Brain microvascular endothelial cell (primary cell): Measurements from ENCODE around the gene REEP6.

ENCODE experiments used
- DNase-seq: peaks from one replicate; pipeline ENCODE4 v3.0.0-alpha.2; 2020
- H3K27ac ChIP-seq: fragments of 250-450 bp; sonication (Bioruptor Pico); 2 replicates; pipeline ENCODE4 v1.5.1; 2020; ENCODE audit warnings: mild to moderate bottlenecking, moderate library complexity
- H3K27me3 ChIP-seq: fragments of 250-450 bp; sonication (Bioruptor Pico); replicated peaks from 2 replicates; pipeline ENCODE4 v1.5.1; 2020; ENCODE audit warnings: mild to moderate bottlenecking
- H3K36me3 ChIP-seq: fragments of 250-450 bp; sonication (Bioruptor Pico); replicated peaks from 2 replicates; pipeline ENCODE4 v1.5.1; 2020; ENCODE audit warnings: mild to moderate bottlenecking
- H3K4me3 ChIP-seq: 2 replicates; pipeline ENCODE4 v1.5.1; 2011; ENCODE audit warnings: low read depth, mild to moderate bottlenecking, control low read depth, low read length, moderate library complexity
- CTCF ChIP-seq: IDR thresholded peaks from 2 replicates; pipeline ENCODE4 v1.5.1; 2011; ENCODE audit warnings: low read depth, mild to moderate bottlenecking, moderate library complexity, low read length, control low read depth, inconsistent platforms; ENCODE audit errors: missing control alignments
- in situ Hi-C: cut with HindIII; loops from 2 replicates; pipeline ENCODE4 v1.10.0; 2017; ENCODE audit warnings: low sequenced_read_pairs, low pct_ligation_motif_present

REEP6 gene

DNA sequence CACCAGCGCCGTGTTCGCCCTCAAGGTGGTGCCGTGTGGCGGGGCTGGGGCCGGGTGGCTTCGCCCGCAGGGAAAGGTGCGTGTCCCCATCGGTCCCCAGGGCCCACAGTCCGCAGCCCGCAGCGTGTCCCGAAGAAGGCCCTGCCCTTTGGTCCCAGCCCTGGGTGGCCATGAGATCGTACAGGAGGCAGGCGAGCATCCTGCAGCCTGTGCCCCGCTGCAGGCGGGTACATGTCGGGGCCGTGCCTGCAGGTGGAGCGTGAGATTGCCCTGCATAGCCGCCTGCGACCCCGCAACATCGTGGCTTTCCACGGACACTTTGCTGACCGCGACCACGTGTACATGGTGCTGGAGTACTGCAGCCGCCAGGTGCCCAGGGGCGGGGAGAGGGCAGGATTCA, 34.4 kb downstream of the REEP6 start:
- TF ChIP-seq CTCF, result no peak
- no peak for DNase-seq
- H3K4me3 ChIP-seq, result no peak overlapping the region
- no peak overlapping the region for H3K27ac ChIP-seq
- H3K27me3 ChIP-seq, result peaks cover 30% of the 10 kb centered on the region
- H3K36me3 ChIP-seq, result no peaks in the 10 kb centered on the region
- in situ Hi-C loops, result no loop called here

GRCh38 chr19:1526066-1526778, 35.2 kb downstream of the REEP6 start:
- DNase-seq, result no peak
- H3K27me3 ChIP-seq, result peaks cover 30% of the 10 kb centered on the region
- in situ Hi-C loops, result no loop called here
- H3K4me3 ChIP-seq, result no peak overlapping the region
- H3K36me3 ChIP-seq, result no peaks in the 10 kb centered on the region
- no peak overlapping the region for H3K27ac ChIP-seq
- TF ChIP-seq CTCF, result no peak

- Histone ChIP-seq H3K36me3 (no peaks in the 10 kb centered on the region), H3K27me3 (peaks cover 30% of the 10 kb centered on the region), H3K4me3 (no peak overlapping the region), H3K27ac (no peak overlapping the region)
- no peak for TF ChIP-seq CTCF
- in situ Hi-C loops, result no loop called here
- DNase-seq, result no peak
Measured at GRCh38 chr19:1526979-1527649, 36.1 kb downstream of the REEP6 start.

DNA sequence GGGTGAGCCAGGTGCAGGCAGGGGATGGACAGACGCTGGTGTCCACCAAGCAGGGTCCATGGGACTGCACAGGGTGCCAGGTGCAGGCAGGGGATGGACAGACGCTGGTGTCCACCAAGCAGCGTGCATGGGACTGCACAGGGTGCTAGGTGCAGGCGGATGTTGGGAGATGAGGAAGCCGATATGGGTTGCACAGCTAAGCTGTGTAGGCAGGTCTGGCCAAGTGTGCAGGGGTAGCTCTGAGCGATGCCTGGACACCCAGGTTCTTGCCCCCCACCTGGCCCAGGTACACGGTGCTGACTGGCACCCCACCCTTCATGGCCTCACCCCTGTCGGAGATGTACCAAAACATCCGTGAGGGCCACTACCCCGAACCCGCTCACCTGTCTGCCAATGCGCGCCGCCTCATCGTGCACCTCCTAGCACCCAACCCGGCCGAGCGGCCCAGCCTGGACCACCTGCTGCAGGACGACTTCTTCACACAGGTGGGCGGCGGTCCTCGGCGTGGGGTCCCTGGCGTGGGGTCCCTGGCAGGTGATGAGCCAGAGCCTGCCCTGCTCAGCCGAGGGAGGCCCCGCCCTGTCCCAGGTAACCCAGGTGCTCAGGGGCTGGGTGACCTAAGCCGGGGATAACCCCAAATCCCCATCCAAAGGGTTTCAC, 36.8 kb downstream of the REEP6 start:
- no peak for DNase-seq
- Histone ChIP-seq H3K27ac (no peak overlapping the region), H3K27me3 (peaks cover 27% of the 10 kb centered on the region), H3K4me3 (no peak overlapping the region), H3K36me3 (no peaks in the 10 kb centered on the region)
- TF ChIP-seq CTCF, result no peak
- in situ Hi-C loops, result no loop called here

DNA sequence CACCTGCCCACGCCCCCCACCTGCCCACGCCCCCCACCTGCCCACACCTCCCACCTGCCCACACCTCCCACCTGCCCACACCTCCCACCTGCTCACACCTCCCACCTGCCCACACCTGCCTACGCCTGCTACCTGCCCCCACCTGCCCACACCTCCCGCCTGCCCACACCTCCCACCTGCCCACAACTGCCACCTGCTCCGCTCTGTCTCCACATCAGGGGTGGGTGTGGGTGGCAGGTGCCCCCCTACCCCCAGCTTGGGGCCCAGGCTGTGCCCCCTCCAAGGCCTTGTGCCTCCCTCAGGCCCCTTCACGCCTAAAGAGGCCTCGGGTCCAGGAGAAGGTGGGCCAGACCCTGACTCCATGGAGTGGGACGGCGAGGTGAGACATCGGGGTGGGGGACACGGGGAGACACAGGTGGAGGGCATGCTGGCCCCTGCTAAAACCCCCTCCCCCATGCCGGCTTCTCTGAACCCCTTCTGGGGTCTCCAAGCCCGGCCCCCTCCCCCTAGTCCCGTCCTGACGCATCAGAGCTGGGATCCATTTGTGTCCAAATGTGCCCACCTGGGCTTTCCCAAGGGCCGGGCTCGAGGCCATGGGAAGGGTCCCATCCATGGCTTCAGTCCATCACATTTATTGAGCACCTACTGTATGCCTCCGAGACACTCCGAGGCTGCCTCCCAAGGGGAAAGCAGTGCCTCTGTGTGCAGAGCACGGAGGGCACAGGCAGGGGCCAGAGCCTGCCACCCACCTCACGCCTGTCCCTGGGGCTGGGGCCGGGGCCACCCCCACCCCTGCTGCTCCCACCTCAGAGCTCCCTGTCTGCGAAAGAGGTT, 37.8 kb downstream of the REEP6 start:
- Histone ChIP-seq H3K4me3 (no peak overlapping the region), H3K27me3 (peaks cover 18% of the 10 kb centered on the region), H3K27ac (no peak overlapping the region), H3K36me3 (no peaks in the 10 kb centered on the region)
- no peak for DNase-seq
- in situ Hi-C loops, result no loop called here
- TF ChIP-seq CTCF, result no peak
